H1 (cell line): ENCODE data around the gene PGLYRP4. TPM values are rescaled to one million over a fixed set of nuclear protein-coding genes. Genes with fewer than 3 reads are reported as not detected.
A peak's percentile ranks its signal among the peaks of the same experiment; 100 is the strongest.

Experiments
- CTCF ChIA-PET: fragments of 300-600 bp; sonication (Branson Sonifier 250); formaldehyde crosslinking; loops from one replicate; lab custom pipeline; 2021; ENCODE audit not compliant: partially characterized antibody; lab: Charles Lee
- POLR2A ChIA-PET: fragments of 300-600 bp; sonication (Branson Sonifier 250); formaldehyde crosslinking; loops from one replicate; lab custom pipeline; 2021; ENCODE audit warnings: inconsistent platforms; ENCODE audit not compliant: partially characterized antibody; lab: Charles Lee
- DNase-seq, 2 experiments: peaks; one replicate each; pipeline versions ENCODE4 v3.0.0 to v3.0.0-alpha.2; 2010 to 2022; ENCODE audit warnings: low spot score in 2 of 2, low read depth in 1 of 2, mixed read lengths in 1 of 2
- FAIRE-seq: peaks from 2 replicates; lab custom pipeline; 2011; peaks lifted over from hg19 to GRCh38; lab: Jason Lieb, UNC
- H2AFZ ChIP-seq: 2 replicates; pipeline ENCODE4 v1.8.1; 2012; ENCODE audit warnings: low read length, inconsistent platforms
- H2AK5ac ChIP-seq: 2 replicates; pipeline ENCODE4 v1.6.1; 2013; ENCODE audit warnings: low read depth, low read length
- H2BK120ac ChIP-seq: replicated peaks from 2 replicates; pipeline ENCODE3; 2013; ENCODE audit warnings: low read depth, low read length, inconsistent platforms
- H2BK12ac ChIP-seq: 2 replicates; pipeline ENCODE4 v1.6.1; 2013; ENCODE audit warnings: low read depth, low read length
- H2BK15ac ChIP-seq: 2 replicates; pipeline ENCODE4 v1.6.1; 2013; ENCODE audit warnings: low read length
- H2BK20ac ChIP-seq: 2 replicates; pipeline ENCODE4 v1.6.1; 2013; ENCODE audit warnings: low read length
- H2BK5ac ChIP-seq: 2 replicates; pipeline ENCODE4 v1.6.1; 2013; ENCODE audit warnings: low read depth, low read length
- H3K14ac ChIP-seq: 2 replicates; pipeline ENCODE4 v1.6.1; 2013; ENCODE audit warnings: inconsistent platforms; ENCODE audit not compliant: insufficient read length
- H3K18ac ChIP-seq: 2 replicates; pipeline ENCODE4 v1.6.1; 2013; ENCODE audit warnings: low read length; ENCODE audit errors: extremely low read depth
- H3K23ac ChIP-seq: 2 replicates; pipeline ENCODE4 v1.6.1; 2013; ENCODE audit warnings: inconsistent platforms; ENCODE audit not compliant: insufficient read length
- H3K23me2 ChIP-seq: 2 replicates; pipeline ENCODE4 v1.6.1; 2013; ENCODE audit warnings: low read depth, low read length
- H3K27ac ChIP-seq: 2 replicates; pipeline ENCODE4 v1.6.1; 2011; ENCODE audit warnings: low read depth, low read length, inconsistent platforms
- H3K27me3 ChIP-seq, 4 experiments: replicated peaks in 1 of 4; 1 replicate in 1 of 4; 2 replicates in 3 of 4; pipeline versions ENCODE4 v1.6.1 to v1.8.1; 2011 to 2013; ENCODE audit warnings: low read length in 3 of 4, mild to moderate bottlenecking in 3 of 4, inconsistent platforms in 2 of 4, mixed read lengths in 2 of 4, moderate library complexity in 1 of 4; ENCODE audit not compliant: control insufficient read depth in 3 of 4, insufficient read depth in 3 of 4; ENCODE audit errors: extremely low read depth in 1 of 4
- H3K36me3 ChIP-seq, 4 experiments: 2 replicates each; pipeline versions ENCODE4 v1.6.1 to v1.8.1; 2011 to 2013; ENCODE audit warnings: mild to moderate bottlenecking in 4 of 4, low read length in 3 of 4, moderate library complexity in 2 of 4, control low read depth in 1 of 4, inconsistent platforms in 1 of 4; ENCODE audit not compliant: insufficient read depth in 4 of 4, control insufficient read depth in 2 of 4
- H3K4ac ChIP-seq: replicated peaks from 2 replicates; pipeline ENCODE3; 2013; ENCODE audit warnings: low read length, low read depth, mixed read lengths, inconsistent platforms; ENCODE audit not compliant: insufficient read length
- H3K4me1 ChIP-seq, 4 experiments: replicated peaks in 1 of 4; 1 replicate in 1 of 4; 2 replicates in 3 of 4; pipeline versions ENCODE4 v1.6.1 to v1.8.1; 2011 to 2013; ENCODE audit warnings: low read length in 3 of 4, inconsistent platforms in 2 of 4, mixed read lengths in 1 of 4; ENCODE audit not compliant: insufficient read depth in 4 of 4, control insufficient read depth in 3 of 4
- H3K4me2 ChIP-seq, 2 experiments: 2 replicates each; pipeline versions ENCODE4 v1.6.1 to v1.8.1; 2011 to 2013; ENCODE audit warnings: low read depth in 2 of 2, low read length in 2 of 2, control low read depth in 1 of 2, inconsistent platforms in 1 of 2, mild to moderate bottlenecking in 1 of 2; ENCODE audit not compliant: insufficient read depth in 1 of 2
- H3K4me3 ChIP-seq, 4 experiments: fragments of 200-600, 300-600 bp in 1 of 4; sonication (generic), shearing (Covaris generic), sonication (Bioruptor Twin) in 1 of 4; 2 replicates each; pipeline versions ENCODE4 v1.5.1 to v1.8.1; 2011 to 2016; ENCODE audit warnings: low read length in 4 of 4, low read depth in 3 of 4, control low read depth in 2 of 4, inconsistent platforms in 2 of 4, mild to moderate bottlenecking in 2 of 4, mixed read lengths in 1 of 4, moderate library complexity in 1 of 4; ENCODE audit not compliant: insufficient read depth in 2 of 4; ENCODE audit errors: extremely low read depth in 1 of 4
- H3K56ac ChIP-seq: replicated peaks from 2 replicates; pipeline ENCODE3; 2013; ENCODE audit warnings: low read depth, mild to moderate bottlenecking, mixed read lengths, low read length, inconsistent platforms; ENCODE audit not compliant: insufficient read length
- H3K79me1 ChIP-seq: 2 replicates; pipeline ENCODE4 v1.6.1; 2013; ENCODE audit warnings: low read depth, low read length, control low read depth
- H3K79me2 ChIP-seq, 2 experiments: 2 replicates each; pipeline versions ENCODE4 v1.6.1 to v1.8.1; 2012 to 2013; ENCODE audit warnings: low read length in 2 of 2, mild to moderate bottlenecking in 2 of 2, inconsistent platforms in 1 of 2; ENCODE audit not compliant: insufficient read depth in 2 of 2, control insufficient read depth in 1 of 2
- H3K9ac ChIP-seq, 4 experiments: replicated peaks in 1 of 4; 1 replicate in 1 of 4; 2 replicates in 3 of 4; pipeline versions ENCODE4 v1.6.1 to v1.8.1; 2011 to 2013; ENCODE audit warnings: low read depth in 3 of 4, low read length in 3 of 4, control low read depth in 2 of 4, mild to moderate bottlenecking in 2 of 4, moderate library complexity in 2 of 4, inconsistent platforms in 1 of 4; ENCODE audit errors: extremely low read depth in 1 of 4
- H3K9me3 ChIP-seq, 2 experiments: 2 replicates each; pipeline versions ENCODE4 v1.6.1 to v1.8.1; 2012 to 2013; ENCODE audit warnings: mild to moderate bottlenecking in 2 of 2, moderate library complexity in 2 of 2, control low read depth in 1 of 2, inconsistent platforms in 1 of 2, low read depth in 1 of 2, low read length in 1 of 2, mixed read lengths in 1 of 2; ENCODE audit not compliant: insufficient read depth in 2 of 2
- H4K20me1 ChIP-seq, 2 experiments: replicated peaks in 1 of 2; 2 replicates each; pipeline versions ENCODE3 to v1.8.1; 2011 to 2013; ENCODE audit warnings: inconsistent platforms in 2 of 2, low read length in 2 of 2, mild to moderate bottlenecking in 1 of 2; ENCODE audit not compliant: insufficient read depth in 2 of 2, control insufficient read depth in 1 of 2
- H4K5ac ChIP-seq: 2 replicates; pipeline ENCODE4 v1.6.1; 2013; ENCODE audit warnings: low read length, low read depth, mixed read lengths, inconsistent platforms; ENCODE audit not compliant: insufficient read length
- H4K8ac ChIP-seq: 2 replicates; pipeline ENCODE4 v1.8.0; 2013; ENCODE audit warnings: mild to moderate bottlenecking, moderate library complexity, low read length, inconsistent platforms; ENCODE audit not compliant: insufficient read depth; ENCODE audit errors: extremely low read depth
- H4K91ac ChIP-seq: replicated peaks from 2 replicates; pipeline ENCODE3; 2013; ENCODE audit warnings: low read length, mixed read lengths, inconsistent platforms; ENCODE audit not compliant: insufficient read length
- CHD2 ChIP-seq: IDR thresholded peaks from 2 replicates; pipeline ENCODE4 v1.6.1; 2012; ENCODE audit warnings: low read length, improper control_type of control experiment
- CREB1 ChIP-seq: IDR thresholded peaks from 2 replicates; pipeline ENCODE4 v1.6.1; 2012; ENCODE audit warnings: inconsistent platforms
- E2F6 ChIP-seq: IDR thresholded peaks from 2 replicates; pipeline ENCODE4 v1.6.1; 2012; ENCODE audit warnings: inconsistent platforms
- EGR1 ChIP-seq: IDR thresholded peaks from 2 replicates; pipeline ENCODE4 v1.6.1; 2011; ENCODE audit warnings: low read depth, low read length, borderline replicate concordance
- FOSL1 ChIP-seq: IDR thresholded peaks from 2 replicates; pipeline ENCODE4 v1.6.1; 2011; ENCODE audit warnings: mild to moderate bottlenecking, low read depth, low read length, moderate library complexity; ENCODE audit not compliant: insufficient read depth
- RBBP5 ChIP-seq: IDR thresholded peaks from 2 replicates; pipeline ENCODE4 v1.7.1; 2012; ENCODE audit warnings: low read depth, mild to moderate bottlenecking, inconsistent platforms, low read length, moderate library complexity, borderline replicate concordance
- RXRA ChIP-seq: IDR thresholded peaks from 2 replicates; pipeline ENCODE4 v1.6.1; 2011; ENCODE audit warnings: low read depth, mild to moderate bottlenecking, low read length, moderate library complexity; ENCODE audit not compliant: insufficient read depth
- SAP30 ChIP-seq: fragments of 300-600 bp; sonication (generic); IDR thresholded peaks from 2 replicates; pipeline ENCODE4 v1.7.1; 2012; ENCODE audit warnings: low read length, moderate library complexity, mild to moderate bottlenecking, inconsistent platforms; ENCODE audit not compliant: insufficient read depth, insufficient replicate concordance
- SIRT6 ChIP-seq: IDR thresholded peaks from one replicate; pipeline ENCODE4 v1.7.1; 2012; ENCODE audit warnings: low read length, inconsistent platforms
- SIX5 ChIP-seq: IDR thresholded peaks from 2 replicates; pipeline ENCODE4 v1.6.1; 2011; ENCODE audit warnings: mild to moderate bottlenecking, low read depth, low read length
- SP1 ChIP-seq: IDR thresholded peaks from 2 replicates; pipeline ENCODE4 v1.6.1; 2011; ENCODE audit warnings: low read depth, low read length
- SUZ12 ChIP-seq: fragments of 200-600 bp; sonication (generic); IDR thresholded peaks from 2 replicates; pipeline ENCODE4 v1.6.1; 2012; ENCODE audit warnings: mild to moderate bottlenecking, inconsistent platforms, low read length, moderate library complexity, mixed read lengths
- TBP ChIP-seq: IDR thresholded peaks from 2 replicates; pipeline ENCODE4 v1.6.1; 2011; ENCODE audit warnings: low read depth, low read length, improper control_type of control experiment
- WGBS, 2 experiments: shearing (Covaris generic) in 1 of 2; methylation state at CpG; one replicate each; pipeline versions ENCODE4 v1.1.6 to v1.1.7; 2013 to 2015; ENCODE audit warnings: low lambda C conversion rate in 2 of 2, mixed read lengths in 2 of 2, inconsistent platforms in 1 of 2, low coverage in 1 of 2, missing lambda C conversion rate in 1 of 2; ENCODE audit not compliant: insufficient replicate concordance in 2 of 2, insufficient coverage in 1 of 2, insufficient read length in 1 of 2; ENCODE audit errors: extremely low coverage in 1 of 2, missing lambda C conversion rate in 1 of 2; 5-methylcytosine and 5-hydroxymethylcytosine counted together
- polyA plus RNA-seq, 7 experiments: library from polyadenylated mRNA; depleted of rRNA in 3 of 7; stranded (reverse) in 5 of 7; unstranded in 2 of 7; fragments of >200 nt in 5 of 7; fragments of 200-250 nt in 2 of 7; gene quantifications; 1 replicate in 5 of 7; 2 replicates in 1 of 7; 4 replicates in 1 of 7; pipeline versions ENCODE4 v1.2.1 to v1.2.3, GENCODE V29; 2011 to 2013; ENCODE audit warnings: missing spikeins in 2 of 7, mixed read lengths in 2 of 7
- total RNA-seq: library from RNA; stranded (reverse); fragmentation: NEBNext Ultra II Directional; extraction: Animal tissue kit (Norgen Biotek cat#: 25700); gene quantifications from 2 replicates; pipeline ENCODE4 v1.2.1, GENCODE V29; 2021

PGLYRP4 gene
- total and polyA plus RNA-seq, 2 of the 8 experiments (the other 6 are each of a cell fraction or from before 2014, with no cell fraction given) = not detected

GRCh38 chr1:153396461-153396860, 47.8 kb upstream of the PGLYRP4 start:
- DNase-seq (peak in 1 of 2 experiments; percentile 33), FAIRE-seq (no peak)
- Histone ChIP-seq H2AFZ (no peak overlapping the region), H3K27ac (no peak overlapping the region), H3K18ac (no peak overlapping the region), H3K9ac (no peak overlapping the region), H2BK20ac (no peak overlapping the region), H3K56ac (no peak overlapping the region), H3K27me3 (no peaks in the 10 kb centered on the region), H3K4me3 (no peak overlapping the region), H3K14ac (no peak overlapping the region), H3K9me3 (no peaks in the 10 kb centered on the region), H3K79me1 (no peaks in the 10 kb centered on the region), H4K8ac (no peak overlapping the region; the same call in 1 of the 2 replicates), H4K20me1 (no peaks in the 10 kb centered on the region), H2BK120ac (no peak overlapping the region), H4K91ac (no peak overlapping the region), H2BK12ac (no peak overlapping the region), H2BK15ac (no peak overlapping the region), H3K4ac (peak overlapping the region; percentile 34), H2BK5ac (no peak overlapping the region), H4K5ac (no peak overlapping the region), H3K36me3 (no peaks in the 10 kb centered on the region), H3K79me2 (no peaks in the 10 kb centered on the region), H3K23me2 (no peaks in the 10 kb centered on the region), H2AK5ac (no peak overlapping the region), H3K4me1 (no peaks in the 10 kb centered on the region), H3K4me2 (no peak overlapping the region), H3K23ac (no peak overlapping the region)
- ChIA-PET CTCF (interaction anchor here (0.6 to 6.4 kb wide), 7 partner anchors 8 to 137 kb away, joined by 3 to 63 read pairs (median 6); partner anchors contain the start of gene S100A9), POLR2A (interaction anchor here (1.1 kb wide), 1 partner anchor 86 kb away, joined by 3 read pairs; no protein-coding TSS in a partner anchor)
- 92% methylated on average over 6 of the region's 6 CpGs; no CpG with 5 or more reads in 1 of the 2 experiments for WGBS, 2 experiments
- TF ChIP-seq TBP (no peak), FOSL1 (no peak), SIRT6 (no peak), CHD2 (no peak), SAP30 (no peak), E2F6 (no peak), SIX5 (no peak), EGR1 (no peak), RXRA (no peak), SUZ12 (no peak), SP1 (no peak), RBBP5 (no peak), CREB1 (no peak)
